COLO829 (cell line): ENCODE results near the gene ABR.

Experiments
- DNase-seq: peaks from one replicate; pipeline ENCODE4 v3.0.0; 2012; ENCODE audit warnings: low spot score

The ABR gene

GRCh38 chr17:1030684-1031532 lies 148.9 kb downstream of the ABR start:
- peak; percentile 2 for DNase-seq

- DNase-seq = no peak
These were observed 149.7 kb downstream of the ABR start for GRCh38 chr17:1029922-1030644.

- peak; percentile 66 for DNase-seq
These were observed 150.4 kb downstream of the ABR start for GRCh38 chr17:1029196-1029921.

- DNase-seq = no peak
These were observed 152.7 kb downstream of the ABR start for GRCh38 chr17:1027044-1027443.

GRCh38 chr17:1026599-1026975 lies 153.2 kb downstream of the ABR start:
- DNase-seq = no peak

GRCh38 chr17:1025733-1026598 lies 153.8 kb downstream of the ABR start:
- no peak for DNase-seq

- no peak for DNase-seq
These were observed 155.7 kb downstream of the ABR start for GRCh38 chr17:1024076-1024475.

GRCh38 chr17:1022278-1023024 lies 157.3 kb downstream of the ABR start:
- no peak for DNase-seq

- DNase-seq = no peak
These were observed 158.6 kb downstream of the ABR start for GRCh38 chr17:1021147-1021546.

GRCh38 chr17:1019451-1019850 lies 160.3 kb downstream of the ABR start:
- no peak for DNase-seq

- no peak for DNase-seq
These were observed 161.2 kb downstream of the ABR start for GRCh38 chr17:1018547-1018946.

GRCh38 chr17:1013729-1014090 lies 166.1 kb downstream of the ABR start:
- no peak for DNase-seq

- DNase-seq = no peak
These were observed 166.7 kb downstream of the ABR start for GRCh38 chr17:1012823-1013728.

GRCh38 chr17:1011760-1012735 lies 167.7 kb downstream of the ABR start:
- DNase-seq = no peak

- no peak for DNase-seq
These were observed 168.6 kb downstream of the ABR start for GRCh38 chr17:1011138-1011537.

GRCh38 chr17:1010586-1010985 lies 169.2 kb downstream of the ABR start:
- DNase-seq = no peak

GRCh38 chr17:1010086-1010450 lies 169.7 kb downstream of the ABR start:
- DNase-seq = no peak

- DNase-seq = no peak
These were observed 170.3 kb downstream of the ABR start for GRCh38 chr17:1009229-1010085.
